ENCODE measurements around the gene UNCX.

The UNCX gene

GRCh38 chr7:1241258-1241602 lies 8.6 kb downstream of the UNCX start:
- no peak for DNase-seq (ENCODE audit: low spot score in 2 of 2)
- no peaks in the 10 kb centered on the region for H3K4me1 Mint-ChIP-seq
- no peak overlapping the region for H3K4me3 Mint-ChIP-seq
- H3K36me3 Mint-ChIP-seq: no peaks in the 10 kb centered on the region
- H3K27me3 Mint-ChIP-seq: peaks cover 13% of the 10 kb centered on the region
- H3K27ac Mint-ChIP-seq: no peak overlapping the region
- no peak for ATAC-seq (ENCODE audit: low read depth)
- H3K9me3 Mint-ChIP-seq: no peaks in the 10 kb centered on the region

DNA sequence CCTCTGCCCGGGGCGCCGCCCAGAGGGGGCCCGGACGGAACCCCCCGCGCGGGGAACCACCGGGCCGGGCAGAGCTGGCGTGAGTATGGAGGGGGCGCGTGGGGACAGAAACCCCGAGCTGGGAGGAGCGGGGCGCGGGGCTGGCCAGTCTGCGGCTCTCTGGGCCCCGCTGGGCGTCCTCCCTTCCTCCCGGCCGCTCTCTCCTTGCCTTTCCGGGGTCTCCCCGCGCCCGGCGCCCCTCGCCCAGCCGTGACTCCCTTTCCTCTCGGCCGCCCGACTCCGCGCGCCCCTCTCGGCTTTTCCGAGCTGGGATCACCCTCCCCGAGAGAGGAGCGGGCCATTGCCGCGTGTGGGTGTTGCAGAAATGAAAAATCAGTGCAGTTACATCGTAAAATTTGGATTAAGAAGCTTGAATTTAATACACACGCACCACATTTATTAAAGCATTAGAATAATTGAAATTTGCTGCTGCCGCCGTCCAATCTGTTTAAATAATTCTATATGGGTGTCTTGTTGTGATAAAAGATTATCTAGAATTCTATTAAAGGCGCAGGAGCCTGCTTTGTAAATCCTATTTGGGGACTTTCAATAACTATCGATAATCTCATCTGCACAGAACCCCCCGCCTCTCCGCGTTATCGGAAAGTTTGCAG lies 9.1 kb downstream of the UNCX start:
- Mint-ChIP-seq H3K36me3 (no peaks in the 10 kb centered on the region), H3K4me3 (no peak overlapping the region), H3K27ac (no peak overlapping the region)

GRCh38 chr7:1242256-1242605 lies 9.6 kb downstream of the UNCX start:
- H3K27ac Mint-ChIP-seq: no peak overlapping the region
- ATAC-seq (ENCODE audit: low read depth) (no peak), DNase-seq (ENCODE audit: low spot score in 2 of 2) (no peak)
- no peaks in the 10 kb centered on the region for H3K9me3 Mint-ChIP-seq
- H3K36me3 Mint-ChIP-seq: no peaks in the 10 kb centered on the region
- no peaks in the 10 kb centered on the region for H3K4me1 Mint-ChIP-seq
- no peak overlapping the region for H3K4me3 Mint-ChIP-seq
- H3K27me3 Mint-ChIP-seq: peaks cover 16% of the 10 kb centered on the region

More for the DNA sequence above, 9.1 kb downstream of the UNCX start:
- Mint-ChIP-seq H3K9me3 (no peaks in the 10 kb centered on the region), H3K27me3 (peaks cover 14% of the 10 kb centered on the region), H3K4me1 (no peaks in the 10 kb centered on the region)
- no peak for ATAC-seq (ENCODE audit: low read depth)
- DNase-seq (ENCODE audit: low spot score in 2 of 2): no peak

GRCh38 chr7:1242606-1243289 lies 10.1 kb downstream of the UNCX start:
- no peak for ATAC-seq (ENCODE audit: low read depth)
- Mint-ChIP-seq H3K4me1 (no peaks in the 10 kb centered on the region), H3K27me3 (peaks cover 16% of the 10 kb centered on the region)

DNA sequence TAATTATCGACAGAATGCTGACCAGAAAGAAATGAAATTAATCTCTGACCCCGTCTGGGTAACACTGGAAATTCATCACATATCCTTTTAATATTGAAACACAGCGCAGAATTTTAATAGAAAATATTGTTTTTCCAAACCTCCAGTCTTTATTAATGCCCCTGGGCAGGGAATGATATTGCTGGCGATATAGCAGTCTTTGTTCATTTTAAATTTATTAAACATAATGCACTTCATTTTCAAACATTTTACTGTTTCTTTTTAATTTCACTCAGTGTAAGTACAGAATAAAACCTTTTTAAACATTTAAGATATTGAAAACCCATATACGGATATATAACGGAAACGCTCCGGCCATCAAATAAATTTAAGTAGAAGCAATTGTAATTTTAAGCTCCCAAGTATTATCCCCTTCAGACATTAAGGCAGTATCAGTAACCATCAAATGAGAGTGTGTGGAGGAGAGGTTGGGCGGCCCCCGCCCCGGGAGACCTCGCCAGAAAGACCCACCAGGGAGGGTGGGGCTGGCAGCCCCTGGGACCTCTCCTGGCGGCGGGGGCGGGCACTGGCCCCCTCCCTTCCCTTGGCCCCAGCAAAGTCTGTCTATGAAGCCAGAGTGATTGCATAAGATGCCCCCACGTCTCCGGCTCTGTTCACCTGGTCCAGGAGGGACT lies 10.8 kb downstream of the UNCX start:
- H3K4me3 Mint-ChIP-seq: no peak overlapping the region
- H3K9me3 Mint-ChIP-seq: no peaks in the 10 kb centered on the region
- peak overlapping the region; percentile 41 for H3K27ac Mint-ChIP-seq

More at GRCh38 chr7:1242606-1243289, 10.1 kb downstream of the UNCX start:
- Mint-ChIP-seq H3K36me3 (no peaks in the 10 kb centered on the region), H3K27ac (no peak overlapping the region), H3K9me3 (no peaks in the 10 kb centered on the region), H3K4me3 (no peak overlapping the region)
- no peak for DNase-seq (ENCODE audit: low spot score in 2 of 2)

DNA sequence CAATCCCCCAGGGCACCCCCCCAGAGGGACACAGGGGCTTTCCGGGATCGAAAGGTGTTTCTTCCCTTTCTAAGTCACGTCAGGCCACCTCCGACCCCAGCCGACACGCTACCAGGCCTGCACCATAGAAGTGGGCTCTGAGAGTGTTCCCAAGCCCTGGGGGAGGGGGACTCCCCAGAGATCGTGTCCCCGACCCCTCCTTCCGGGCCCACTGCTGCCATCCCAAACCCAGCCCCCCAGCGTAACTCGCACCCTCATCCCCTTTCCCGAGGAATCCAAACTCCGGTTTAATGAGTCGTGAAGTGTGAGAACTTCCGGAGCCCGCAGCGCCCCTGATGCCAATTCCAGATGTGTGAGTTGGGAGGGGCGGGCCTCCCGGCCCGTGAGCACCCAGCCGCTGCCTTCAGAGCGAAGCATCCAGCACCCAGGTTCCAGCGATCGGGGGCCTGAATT lies 11.3 kb downstream of the UNCX start:
- no peak for DNase-seq (ENCODE audit: low spot score in 2 of 2)
- no peaks in the 10 kb centered on the region for H3K36me3 Mint-ChIP-seq
- H3K4me1 Mint-ChIP-seq: peaks cover 5% of the 10 kb centered on the region
- H3K27ac Mint-ChIP-seq: peak overlapping the region; percentile 41
- H3K27me3 Mint-ChIP-seq: peaks cover 21% of the 10 kb centered on the region
- no peak for ATAC-seq (ENCODE audit: low read depth)
- H3K9me3 Mint-ChIP-seq: no peaks in the 10 kb centered on the region
- H3K4me3 Mint-ChIP-seq: no peak overlapping the region

More for the DNA sequence above, 10.8 kb downstream of the UNCX start:
- Mint-ChIP-seq H3K27me3 (peaks cover 20% of the 10 kb centered on the region), H3K36me3 (no peaks in the 10 kb centered on the region), H3K4me1 (peaks cover 4% of the 10 kb centered on the region)
- no peak for DNase-seq (ENCODE audit: low spot score in 2 of 2)
- no peak for ATAC-seq (ENCODE audit: low read depth)

- Mint-ChIP-seq H3K36me3 (no peaks in the 10 kb centered on the region), H3K9me3 (no peaks in the 10 kb centered on the region), H3K4me1 (peaks cover 7% of the 10 kb centered on the region), H3K27ac (no peak overlapping the region), H3K27me3 (peaks cover 22% of the 10 kb centered on the region), H3K4me3 (no peak overlapping the region)
- ATAC-seq (ENCODE audit: low read depth): no peak
- no peak for DNase-seq (ENCODE audit: low spot score in 2 of 2)
Measured at GRCh38 chr7:1244700-1245523, 12.2 kb downstream of the UNCX start.

GRCh38 chr7:1245524-1246050 lies 12.9 kb downstream of the UNCX start:
- no peak for ATAC-seq (ENCODE audit: low read depth)
- no peaks in the 10 kb centered on the region for H3K9me3 Mint-ChIP-seq
- peaks cover 9% of the 10 kb centered on the region for H3K4me1 Mint-ChIP-seq
- H3K27me3 Mint-ChIP-seq: peaks cover 27% of the 10 kb centered on the region
- no peak overlapping the region for H3K27ac Mint-ChIP-seq
- no peak for DNase-seq (ENCODE audit: low spot score in 2 of 2)
- no peaks in the 10 kb centered on the region for H3K36me3 Mint-ChIP-seq
- H3K4me3 Mint-ChIP-seq: no peak overlapping the region

- Mint-ChIP-seq H3K9me3 (no peaks in the 10 kb centered on the region), H3K36me3 (no peaks in the 10 kb centered on the region), H3K27me3 (peaks cover 30% of the 10 kb centered on the region), H3K4me3 (peak overlapping the region; percentile 33), H3K4me1 (peaks cover 9% of the 10 kb centered on the region), H3K27ac (no peak overlapping the region)
- no peak for ATAC-seq (ENCODE audit: low read depth)
- DNase-seq (ENCODE audit: low spot score in 2 of 2): no peak
Measured at GRCh38 chr7:1246160-1246870, 13.6 kb downstream of the UNCX start.

DNA sequence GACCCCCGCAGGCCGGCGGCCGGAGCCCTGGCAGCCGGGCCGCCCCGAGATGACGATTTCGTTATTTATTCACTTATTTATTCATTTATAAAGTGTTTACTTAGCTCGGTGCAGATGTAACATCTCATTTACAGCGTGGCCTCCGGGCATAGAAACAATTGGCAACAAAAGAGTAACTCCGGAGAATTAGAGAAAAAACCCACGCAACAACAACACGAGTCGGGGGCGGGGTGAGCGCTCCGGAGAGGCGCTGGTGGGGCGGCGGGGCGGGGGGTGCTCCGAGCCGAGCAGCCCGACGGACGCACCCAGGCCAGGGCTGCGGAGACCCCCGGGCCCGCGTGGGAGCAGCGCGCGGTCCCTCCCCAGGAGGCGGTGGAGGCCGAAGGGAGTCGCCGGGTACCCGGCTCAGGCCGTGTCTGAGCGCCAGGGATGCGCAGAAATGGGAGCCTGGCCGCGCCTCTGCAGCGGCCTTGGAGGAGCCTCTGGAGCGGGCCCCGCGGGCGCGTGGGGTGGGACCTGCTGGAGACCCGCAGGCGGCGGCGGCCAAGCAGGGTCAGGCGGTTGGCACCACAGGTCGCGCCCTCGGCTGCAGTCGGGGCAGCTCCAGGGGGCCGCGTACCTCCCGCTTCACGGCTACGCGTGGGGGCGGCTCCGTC lies 14.3 kb downstream of the UNCX start:
- no peaks in the 10 kb centered on the region for H3K9me3 Mint-ChIP-seq
- H3K4me1 Mint-ChIP-seq: peaks cover 9% of the 10 kb centered on the region
- no peaks in the 10 kb centered on the region for H3K36me3 Mint-ChIP-seq
- no peak for DNase-seq (ENCODE audit: low spot score in 2 of 2)
- peaks cover 31% of the 10 kb centered on the region for H3K27me3 Mint-ChIP-seq
- ATAC-seq (ENCODE audit: low read depth): no peak
- no peak overlapping the region for H3K4me3 Mint-ChIP-seq
- no peak overlapping the region for H3K27ac Mint-ChIP-seq

- H3K9me3 Mint-ChIP-seq: no peaks in the 10 kb centered on the region
- peaks cover 31% of the 10 kb centered on the region for H3K27me3 Mint-ChIP-seq
- H3K36me3 Mint-ChIP-seq: no peaks in the 10 kb centered on the region
- peaks cover 9% of the 10 kb centered on the region for H3K4me1 Mint-ChIP-seq
- DNase-seq (ENCODE audit: low spot score in 2 of 2): no peak
- ATAC-seq (ENCODE audit: low read depth): peak; percentile 27
- H3K4me3 Mint-ChIP-seq: no peak overlapping the region
- no peak overlapping the region for H3K27ac Mint-ChIP-seq
Measured at GRCh38 chr7:1247527-1248041, 14.9 kb downstream of the UNCX start.

DNA sequence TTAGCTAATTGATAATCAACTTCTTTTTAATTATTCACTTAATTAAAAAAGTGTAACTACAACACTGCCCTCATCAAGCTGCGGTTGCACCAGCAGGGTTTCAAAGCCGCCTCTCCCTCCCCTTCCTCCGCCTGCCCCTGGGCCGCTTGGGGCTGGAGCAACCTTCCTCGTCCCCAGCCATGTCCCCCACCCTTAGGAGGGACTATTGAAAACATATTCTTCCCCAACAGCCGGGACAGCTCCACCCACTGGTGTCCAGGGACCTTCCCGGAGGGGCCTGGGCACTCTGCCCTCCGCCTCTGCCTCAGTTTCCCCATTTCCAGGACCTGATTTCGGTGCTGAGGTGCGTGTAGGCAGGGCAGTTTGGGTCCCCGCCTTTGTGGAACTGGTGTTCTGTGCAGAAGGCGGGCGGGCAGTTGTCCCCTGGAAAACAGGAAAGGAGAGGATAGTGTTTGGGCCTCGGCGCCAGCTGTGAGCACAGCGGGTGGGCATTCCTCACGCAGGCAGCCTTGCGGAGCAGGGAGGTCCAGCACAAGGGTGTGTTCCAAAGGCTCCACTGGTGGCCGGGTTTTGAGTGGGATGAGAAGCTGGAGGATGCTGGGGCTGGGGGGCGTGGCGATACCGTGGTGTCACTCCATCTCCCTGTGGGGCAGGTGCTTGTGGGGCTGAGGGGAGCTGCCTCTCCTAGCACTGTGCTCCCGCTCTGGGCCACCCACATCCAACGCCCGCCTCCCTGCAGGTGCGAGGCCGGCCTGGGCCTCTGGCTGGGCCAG lies 15.7 kb downstream of the UNCX start:
- DNase-seq (ENCODE audit: low spot score in 2 of 2) (no peak), ATAC-seq (ENCODE audit: low read depth) (peak; percentile 22)
- H3K27me3 Mint-ChIP-seq: peaks cover 31% of the 10 kb centered on the region
- no peaks in the 10 kb centered on the region for H3K9me3 Mint-ChIP-seq
- peaks cover 9% of the 10 kb centered on the region for H3K4me1 Mint-ChIP-seq
- H3K4me3 Mint-ChIP-seq: no peak overlapping the region
- no peaks in the 10 kb centered on the region for H3K36me3 Mint-ChIP-seq
- no peak overlapping the region for H3K27ac Mint-ChIP-seq
